SU-DHL-6 (cell line): ENCODE data around the gene VWA2.

ENCODE experiments used
- EZH2phosphoT487 ChIP-seq: fragments of 200-600 bp; sonication (generic), shearing (Covaris generic); conservative IDR thresholded peaks from 2 replicates; pipeline ENCODE4 v1.6.1; 2018; ENCODE audit warnings: mild to moderate bottlenecking, antibody characterized with exemption, low read length, moderate library complexity, mixed read lengths
- TF ChIP-seq, protein P1 (sequence below): fragments of 200-600 bp; sonication (generic); IDR thresholded peaks from one replicate; pipeline ENCODE4 v1.5.1; 2017; ENCODE audit warnings: antibody characterized with exemption, mild to moderate bottlenecking, low read length, moderate library complexity; ENCODE audit not compliant: insufficient read depth, poor library complexity, severe bottlenecking

DNA sequence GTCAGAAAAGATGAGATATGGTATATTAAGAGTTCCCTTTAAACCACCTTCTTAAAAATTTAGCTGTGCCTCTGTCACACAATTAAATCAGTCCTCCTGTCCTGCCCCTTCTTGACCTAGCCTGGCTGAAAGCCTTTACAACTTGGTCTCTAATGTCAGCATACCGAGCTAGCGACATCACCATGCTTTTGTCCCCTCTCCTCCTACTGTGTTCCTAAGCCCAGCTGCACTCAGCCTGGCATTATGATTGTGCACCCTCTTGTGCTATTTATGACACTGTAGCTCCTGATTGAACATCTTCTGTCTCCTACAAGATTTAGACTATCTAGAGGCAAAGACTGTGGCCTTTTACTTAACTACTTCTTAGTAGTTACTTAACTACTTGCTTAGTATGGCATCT lies 30.7 kb upstream of the VWA2 start:
- TF ChIP-seq, protein P1, sequence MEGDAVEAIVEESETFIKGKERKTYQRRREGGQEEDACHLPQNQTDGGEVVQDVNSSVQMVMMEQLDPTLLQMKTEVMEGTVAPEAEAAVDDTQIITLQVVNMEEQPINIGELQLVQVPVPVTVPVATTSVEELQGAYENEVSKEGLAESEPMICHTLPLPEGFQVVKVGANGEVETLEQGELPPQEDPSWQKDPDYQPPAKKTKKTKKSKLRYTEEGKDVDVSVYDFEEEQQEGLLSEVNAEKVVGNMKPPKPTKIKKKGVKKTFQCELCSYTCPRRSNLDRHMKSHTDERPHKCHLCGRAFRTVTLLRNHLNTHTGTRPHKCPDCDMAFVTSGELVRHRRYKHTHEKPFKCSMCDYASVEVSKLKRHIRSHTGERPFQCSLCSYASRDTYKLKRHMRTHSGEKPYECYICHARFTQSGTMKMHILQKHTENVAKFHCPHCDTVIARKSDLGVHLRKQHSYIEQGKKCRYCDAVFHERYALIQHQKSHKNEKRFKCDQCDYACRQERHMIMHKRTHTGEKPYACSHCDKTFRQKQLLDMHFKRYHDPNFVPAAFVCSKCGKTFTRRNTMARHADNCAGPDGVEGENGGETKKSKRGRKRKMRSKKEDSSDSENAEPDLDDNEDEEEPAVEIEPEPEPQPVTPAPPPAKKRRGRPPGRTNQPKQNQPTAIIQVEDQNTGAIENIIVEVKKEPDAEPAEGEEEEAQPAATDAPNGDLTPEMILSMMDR, result no peak
- TF ChIP-seq EZH2phosphoT487, result no peak
